ENCODE data around the gene XRCC6. TPM values are rescaled to one million over a fixed set of nuclear protein-coding genes. Genes with fewer than 3 reads are reported as not detected.

XRCC6 gene
- total and polyA plus RNA-seq, 2 of the 13 experiments (the other 11 are each of a cell fraction or from before 2014, with no cell fraction given) = 124 to 625 TPM

DNA sequence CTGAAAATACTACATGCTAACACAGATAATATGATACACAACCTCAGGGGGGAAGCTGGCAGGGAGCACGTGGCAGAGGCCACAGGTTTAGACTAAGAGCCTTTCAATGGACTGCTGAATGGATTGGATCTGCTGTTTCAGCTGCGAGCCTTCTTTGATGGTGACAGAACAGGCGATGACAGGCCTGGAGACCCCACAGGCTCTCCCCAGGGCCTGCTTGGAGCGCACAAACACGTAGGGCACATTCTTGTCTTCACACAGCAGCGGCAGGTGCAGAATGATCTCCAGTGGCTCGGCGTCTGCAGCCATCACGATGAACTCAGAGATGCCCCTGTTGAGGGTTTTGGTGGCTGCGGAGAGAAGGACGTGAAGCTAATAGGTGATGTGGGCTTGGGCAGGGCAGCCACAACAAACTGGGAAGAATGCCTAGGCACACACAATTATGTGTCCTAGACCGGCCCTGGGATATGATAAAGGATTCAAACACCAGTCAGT is 53.8 kb downstream of the XRCC6 start:
- no peak overlapping the region for H3K4me3 ChIP-seq (replicated peaks in 1 of 3; ENCODE audit: insufficient read depth in 1 of 3, low read depth in 2 of 3, low read length in 3 of 3)
- ATAC-seq = no peak
- no peaks in the 10 kb centered on the region for H3K27me3 ChIP-seq (ENCODE audit: control insufficient read depth in 1 of 2, insufficient read depth in 2 of 2, low read length in 2 of 2)
- H3K36me3 ChIP-seq (replicated peaks in 1 of 2; ENCODE audit: control insufficient read depth in 1 of 2, insufficient read depth in 2 of 2, low read length in 2 of 2) = peaks cover 16 to 41% of the 10 kb centered on the region in 2 experiments
- H3K27ac ChIP-seq (ENCODE audit: extremely low read length, insufficient read depth, low read length) = no peak overlapping the region
- BruUV-seq (replicated peaks) = no TSS peak
- H3K9ac ChIP-seq (ENCODE audit: insufficient read depth, low read depth, low read length) = no peak overlapping the region
- intact Hi-C loops (cut with micrococcal nuclease; ENCODE audit: unreplicated experiment) (no loop called here), in situ Hi-C loops (cut with HindIII; ENCODE audit: extremely low pct_ligation_motif_present, low pct_unique_long_range_greater_than_20kb) (no loop called here)
- no peaks in the 10 kb centered on the region for H3K9me3 ChIP-seq (ENCODE audit: low read length)
- peaks cover 19% of the 10 kb centered on the region for H3K4me1 ChIP-seq (ENCODE audit: insufficient read depth, low read length)
- no peak overlapping the region for H2AFZ ChIP-seq (ENCODE audit: low read length)
- H3K4me2 ChIP-seq (ENCODE audit: low read depth, low read length) = no peak overlapping the region
- H3K79me2 ChIP-seq (ENCODE audit: insufficient read depth, low read length) = peaks cover 24% of the 10 kb centered on the region
- WGBS (ENCODE audit: low lambda C conversion rate) = 98% methylated on average over 12 of the region's 12 CpGs
- no peak for DNase-seq (ENCODE audit: low spot score)
- POLR2A ChIA-PET = interaction anchor here (1.6 kb wide), 1 partner anchor 54 kb away, joined by 4 read pairs; the partner anchor contains the start of gene XRCC6
- TF ChIP-seq HNRNPLL (IDR thresholded peaks at IDR 0.05; ENCODE audit: low read depth, low read length, poor library complexity, severe bottlenecking) (no peak), TBL1XR1 (IDR thresholded peaks at IDR 0.05; ENCODE audit: borderline replicate concordance, low read length, partially characterized antibody) (no peak), ELF4 (CRISPR knock-in tag; IDR thresholded peaks at IDR 0.05; ENCODE audit: borderline replicate concordance) (no peak), ZNF546 (CRISPR knock-in tag; conservative IDR thresholded peaks at IDR 0.05) (no peak), GLI4 (CRISPR knock-in tag; IDR thresholded peaks at IDR 0.05; ENCODE audit: borderline replicate concordance) (no peak)
- TF ChIP-seq, protein P1, sequence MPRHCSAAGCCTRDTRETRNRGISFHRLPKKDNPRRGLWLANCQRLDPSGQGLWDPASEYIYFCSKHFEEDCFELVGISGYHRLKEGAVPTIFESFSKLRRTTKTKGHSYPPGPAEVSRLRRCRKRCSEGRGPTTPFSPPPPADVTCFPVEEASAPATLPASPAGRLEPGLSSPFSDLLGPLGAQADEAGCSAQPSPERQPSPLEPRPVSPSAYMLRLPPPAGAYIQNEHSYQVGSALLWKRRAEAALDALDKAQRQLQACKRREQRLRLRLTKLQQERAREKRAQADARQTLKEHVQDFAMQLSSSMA (CRISPR knock-in tag; IDR thresholded peaks at IDR 0.05) = no peak
- TF ChIP-seq, protein P2, sequence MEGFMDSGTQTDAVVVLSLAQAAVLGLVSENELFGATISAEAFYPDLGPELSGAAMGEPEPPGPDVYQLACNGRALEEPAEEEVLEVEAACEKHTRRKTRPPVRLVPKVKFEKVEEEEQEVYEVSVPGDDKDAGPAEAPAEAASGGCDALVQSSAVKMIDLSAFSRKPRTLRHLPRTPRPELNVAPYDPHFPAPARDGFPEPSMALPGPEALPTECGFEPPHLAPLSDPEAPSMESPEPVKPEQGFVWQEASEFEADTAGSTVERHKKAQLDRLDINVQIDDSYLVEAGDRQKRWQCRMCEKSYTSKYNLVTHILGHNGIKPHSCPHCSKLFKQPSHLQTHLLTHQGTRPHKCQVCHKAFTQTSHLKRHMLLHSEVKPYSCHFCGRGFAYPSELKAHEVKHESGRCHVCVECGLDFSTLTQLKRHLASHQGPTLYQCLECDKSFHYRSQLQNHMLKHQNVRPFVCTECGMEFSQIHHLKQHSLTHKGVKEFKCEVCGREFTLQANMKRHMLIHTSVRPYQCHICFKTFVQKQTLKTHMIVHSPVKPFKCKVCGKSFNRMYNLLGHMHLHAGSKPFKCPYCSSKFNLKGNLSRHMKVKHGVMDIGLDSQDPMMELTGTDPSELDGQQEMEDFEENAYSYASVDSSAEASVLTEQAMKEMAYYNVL (CRISPR knock-in tag; IDR thresholded peaks at IDR 0.05; ENCODE audit: borderline replicate concordance) = no peak
- CTCF ChIA-PET (ENCODE audit: low intra/inter-chr PET ratio, low total read pairs) = no interaction called here
- no peak for FAIRE-seq
- peaks cover 2% of the 10 kb centered on the region; the same call in 1 of the 2 replicates for H4K20me1 ChIP-seq (ENCODE audit: insufficient read depth, low read length)
